ENCODE data around the gene NF2.

The NF2 gene

DNA sequence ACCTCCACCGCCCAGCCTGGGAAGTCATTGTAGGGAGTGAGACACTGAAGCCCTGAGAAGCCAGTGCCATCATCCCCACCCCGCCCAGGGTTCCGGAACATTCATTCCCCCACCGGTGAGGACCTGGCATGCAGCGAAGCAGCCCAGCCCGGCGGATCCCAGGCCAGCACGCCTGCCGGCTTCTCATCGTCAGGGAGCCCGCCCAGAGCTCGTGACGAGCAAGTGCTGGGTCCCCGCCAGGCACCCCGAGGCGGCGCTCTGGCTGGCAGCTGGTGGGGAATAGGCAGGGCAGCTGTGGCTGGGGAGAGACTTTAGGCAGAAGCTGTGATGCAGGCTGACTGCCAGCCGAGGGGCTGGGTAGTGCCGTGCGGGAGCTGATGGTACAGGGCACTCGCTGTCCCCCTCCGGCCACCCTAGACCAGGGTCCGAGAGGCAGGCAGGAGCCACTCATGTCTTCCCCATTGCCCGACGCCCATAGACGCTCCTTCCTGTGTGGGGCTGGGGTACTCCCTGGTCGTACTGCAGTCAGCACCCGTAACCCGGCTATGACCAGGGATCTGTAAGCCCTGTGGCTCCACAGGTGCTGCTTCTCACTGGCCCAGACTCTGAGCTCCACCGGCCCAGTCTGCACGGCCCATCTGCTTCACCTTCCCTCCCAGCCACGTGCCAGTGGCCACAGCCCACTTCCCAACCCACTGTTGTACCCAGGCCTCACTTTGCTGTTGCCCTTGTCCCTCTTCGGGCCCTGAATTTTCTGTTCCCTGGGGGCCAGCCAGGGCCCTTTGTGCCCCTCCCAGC lies 91.9 kb downstream of the NF2 start:
- CTCF ChIA-PET = interaction anchor here (2.3 kb wide), 1 partner anchor 10 kb away, joined by 5 read pairs; no protein-coding TSS in a partner anchor
- DNase-seq (ENCODE audit: extremely low spot score) = no peak
- POLR2A ChIA-PET = no interaction called here
- TF ChIP-seq FOXM1 (IDR thresholded peaks at IDR 0.05; ENCODE audit: borderline replicate concordance) (no peak), SUZ12 (IDR thresholded peaks at IDR 0.05) (no peak), LEF1 (IDR thresholded peaks at IDR 0.05; ENCODE audit: borderline replicate concordance) (no peak), ELF4 (IDR thresholded peaks at IDR 0.05) (no peak), HDGF (IDR thresholded peaks at IDR 0.05; ENCODE audit: borderline replicate concordance) (no peak), CTBP1 (IDR thresholded peaks at IDR 0.05; ENCODE audit: borderline replicate concordance) (no peak), TARDBP (IDR thresholded peaks at IDR 0.05) (no peak), BHLHE40 (IDR thresholded peaks at IDR 0.05; ENCODE audit: borderline replicate concordance) (no peak), FOXK2 (IDR thresholded peaks at IDR 0.05) (no peak)

DNA sequence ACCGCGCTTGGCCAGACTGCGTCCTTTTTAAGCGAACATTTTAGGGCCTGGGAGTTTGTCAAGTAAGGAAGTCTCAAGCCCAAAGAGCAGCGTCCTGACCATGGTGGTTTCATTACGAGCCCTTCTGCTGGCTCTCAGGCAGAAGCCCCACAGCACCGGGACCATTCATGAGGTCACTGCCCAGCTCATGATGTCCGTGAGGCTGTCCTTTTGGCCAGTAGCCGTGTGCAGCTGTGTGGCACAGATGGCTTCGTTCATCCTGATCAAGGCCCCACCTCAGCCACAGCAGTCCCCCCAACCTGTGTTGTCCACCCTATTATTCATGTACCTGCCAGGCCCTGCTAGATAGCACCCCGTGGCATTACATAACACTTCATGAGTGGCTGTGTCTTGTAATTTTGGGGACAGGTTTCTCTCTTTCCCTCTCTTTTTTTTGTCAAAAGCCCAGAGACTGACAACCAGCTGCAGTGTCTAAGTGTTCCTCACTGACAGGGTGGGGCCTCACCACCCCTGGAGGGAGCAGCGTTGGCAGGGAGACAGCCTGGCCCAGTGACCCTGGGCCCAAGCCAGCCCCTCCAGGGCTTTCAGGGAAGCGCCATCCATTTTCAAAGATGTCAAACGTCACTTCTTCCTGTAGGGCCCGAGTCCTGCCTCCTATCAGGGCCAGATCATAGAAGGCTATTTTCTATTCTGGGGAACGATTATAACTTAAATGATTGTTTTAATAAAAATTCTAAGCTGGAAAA lies 94.6 kb downstream of the NF2 start:
- DNase-seq (ENCODE audit: extremely low spot score) = no peak
- no peak for TF ChIP-seq SP1 (IDR thresholded peaks at IDR 0.05)
- CTCF ChIA-PET = interaction anchor here (1.6 kb wide), 1 partner anchor 8 kb away, joined by 9 read pairs; no protein-coding TSS in a partner anchor
- POLR2A ChIA-PET = no interaction called here

DNA sequence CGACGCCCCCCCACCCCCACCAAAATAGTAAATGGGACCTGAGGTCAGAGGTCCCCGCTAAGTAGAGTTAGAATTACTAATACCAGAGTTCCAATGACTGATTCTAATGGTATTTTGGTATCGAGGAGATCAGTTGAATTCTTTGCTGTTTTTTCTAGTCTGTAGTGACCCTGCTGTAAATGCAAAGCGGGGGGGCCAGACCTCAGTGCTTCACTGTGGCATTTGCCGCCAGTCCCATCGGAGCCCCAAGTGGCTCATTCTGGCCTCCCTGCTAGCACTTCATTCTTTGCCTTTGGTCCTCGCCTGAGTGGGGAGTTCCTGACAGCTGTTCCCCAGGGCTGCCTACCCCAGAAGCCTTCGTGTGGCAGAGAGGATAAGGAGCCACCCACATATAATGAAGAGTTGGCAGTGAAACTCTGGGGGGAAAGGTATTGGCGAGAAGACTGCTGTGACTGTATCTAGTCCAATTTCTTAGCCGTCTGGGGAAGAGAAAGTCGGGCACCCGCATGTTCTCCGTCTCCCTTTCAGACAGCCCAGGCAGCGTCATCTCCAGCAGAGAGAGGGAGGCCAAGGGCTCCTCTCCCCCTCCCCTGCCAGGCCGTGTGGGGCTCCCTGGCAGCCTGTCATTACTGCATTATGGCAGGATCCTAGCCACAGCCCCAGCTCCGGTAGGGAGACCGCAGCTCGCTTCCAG lies 96.9 kb downstream of the NF2 start:
- DNase-seq (ENCODE audit: extremely low spot score) = no peak
- ChIA-PET POLR2A (interaction anchor here (1.1 kb wide), 1 partner anchor 11 kb away, joined by 3 read pairs; no protein-coding TSS in a partner anchor), CTCF (interaction anchor here (2.7 kb wide), 1 partner anchor 11 kb away, joined by 14 read pairs; no protein-coding TSS in a partner anchor)
- no peak for TF ChIP-seq CTBP1 (IDR thresholded peaks at IDR 0.05; ENCODE audit: borderline replicate concordance)

DNA sequence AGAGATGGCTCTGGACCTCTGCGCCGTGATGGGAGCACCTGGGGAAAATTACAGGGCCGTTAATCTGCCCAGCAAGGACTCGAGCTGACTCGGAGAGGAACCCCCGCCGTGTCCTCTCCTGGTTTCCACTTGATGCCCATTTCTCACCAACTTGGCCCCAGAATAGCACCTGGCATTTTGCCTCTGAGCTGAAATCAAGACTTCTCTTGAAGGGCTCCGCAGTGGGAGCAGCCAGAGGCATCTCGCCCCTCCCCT lies 97.4 kb downstream of the NF2 start:
- ChIA-PET POLR2A (interaction anchor here (1.1 kb wide), 1 partner anchor 11 kb away, joined by 3 read pairs; no protein-coding TSS in a partner anchor), CTCF (interaction anchor here (2.7 kb wide), 1 partner anchor 12 kb away, joined by 14 read pairs; no protein-coding TSS in a partner anchor)
- DNase-seq (ENCODE audit: extremely low spot score) = no peak
- TF ChIP-seq FOXK2 (IDR thresholded peaks at IDR 0.05) = no peak
- no peak for TF ChIP-seq NFRKB (IDR thresholded peaks at IDR 0.05)
- TF ChIP-seq L3MBTL2 (conservative IDR thresholded peaks at IDR 0.05) = no peak
- TF ChIP-seq FOXA1 (IDR thresholded peaks at IDR 0.05) = no peak
- TF ChIP-seq SP1 (IDR thresholded peaks at IDR 0.05) = no peak

DNA sequence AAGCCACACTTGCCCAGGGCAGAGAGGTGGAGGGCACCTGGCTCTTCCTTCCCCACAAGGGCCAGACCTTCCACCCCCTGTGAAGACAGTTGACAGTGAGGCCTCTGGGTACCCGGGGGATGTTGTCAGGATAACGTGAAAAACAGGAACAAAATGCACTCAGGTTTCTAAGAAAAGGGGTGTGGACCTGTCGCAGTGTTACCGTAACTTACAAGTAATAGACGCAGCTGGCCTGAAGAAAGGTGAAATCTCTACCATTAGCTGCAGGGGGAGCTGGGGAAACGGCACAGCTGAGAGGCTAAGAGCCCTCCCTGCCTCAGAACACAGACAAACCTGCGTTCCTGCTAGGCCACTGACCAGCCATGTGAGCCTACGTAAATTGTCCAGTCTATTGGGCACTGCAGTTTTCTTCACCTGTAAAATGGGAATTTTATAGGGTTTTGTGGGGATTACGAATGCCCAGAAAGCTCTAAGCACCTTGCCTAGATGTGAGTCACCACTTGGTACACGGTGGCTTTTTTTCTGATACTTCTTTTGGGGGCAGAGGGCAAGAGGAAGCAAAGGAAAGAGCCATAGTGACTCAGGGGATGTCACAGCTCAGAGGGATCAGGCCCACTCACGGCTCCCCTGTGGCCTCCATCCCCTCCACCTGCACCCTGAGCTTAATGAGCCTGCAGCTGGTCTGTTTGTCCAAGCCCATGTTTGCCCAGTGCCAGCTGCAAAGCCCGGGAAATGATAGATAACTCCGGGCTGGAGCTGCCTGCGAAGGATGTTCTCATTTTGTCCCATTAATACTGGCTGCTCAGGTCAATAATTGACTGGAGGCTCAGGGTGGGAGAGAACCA lies 97.9 kb downstream of the NF2 start:
- POLR2A ChIA-PET = interaction anchor here (0.6 to 1.1 kb wide), 2 partner anchors 12 to 172 kb away, joined by 3 to 5 read pairs; no protein-coding TSS in a partner anchor
- CTCF ChIA-PET = interaction anchor here (0.6 to 2.7 kb wide), 2 partner anchors 12 to 363 kb away, joined by 3 to 14 read pairs; no protein-coding TSS in a partner anchor
- DNase-seq (ENCODE audit: extremely low spot score) = peak; percentile 54
- TF ChIP-seq L3MBTL2 (conservative IDR thresholded peaks at IDR 0.05) (no peak), LEF1 (IDR thresholded peaks at IDR 0.05; ENCODE audit: borderline replicate concordance) (no peak), ZNF384 (IDR thresholded peaks at IDR 0.05) (no peak), ARNT (IDR thresholded peaks at IDR 0.05) (no peak), SUZ12 (IDR thresholded peaks at IDR 0.05) (no peak), FOXK2 (IDR thresholded peaks at IDR 0.05) (no peak), FOXA1 (IDR thresholded peaks at IDR 0.05) (no peak), TARDBP (IDR thresholded peaks at IDR 0.05) (no peak), ELF4 (IDR thresholded peaks at IDR 0.05) (no peak), FOXM1 (IDR thresholded peaks at IDR 0.05; ENCODE audit: borderline replicate concordance) (no peak)
- TF ChIP-seq, protein P1, sequence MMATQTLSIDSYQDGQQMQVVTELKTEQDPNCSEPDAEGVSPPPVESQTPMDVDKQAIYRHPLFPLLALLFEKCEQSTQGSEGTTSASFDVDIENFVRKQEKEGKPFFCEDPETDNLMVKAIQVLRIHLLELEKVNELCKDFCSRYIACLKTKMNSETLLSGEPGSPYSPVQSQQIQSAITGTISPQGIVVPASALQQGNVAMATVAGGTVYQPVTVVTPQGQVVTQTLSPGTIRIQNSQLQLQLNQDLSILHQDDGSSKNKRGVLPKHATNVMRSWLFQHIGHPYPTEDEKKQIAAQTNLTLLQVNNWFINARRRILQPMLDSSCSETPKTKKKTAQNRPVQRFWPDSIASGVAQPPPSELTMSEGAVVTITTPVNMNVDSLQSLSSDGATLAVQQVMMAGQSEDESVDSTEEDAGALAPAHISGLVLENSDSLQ (IDR thresholded peaks at IDR 0.05) = no peak

DNA sequence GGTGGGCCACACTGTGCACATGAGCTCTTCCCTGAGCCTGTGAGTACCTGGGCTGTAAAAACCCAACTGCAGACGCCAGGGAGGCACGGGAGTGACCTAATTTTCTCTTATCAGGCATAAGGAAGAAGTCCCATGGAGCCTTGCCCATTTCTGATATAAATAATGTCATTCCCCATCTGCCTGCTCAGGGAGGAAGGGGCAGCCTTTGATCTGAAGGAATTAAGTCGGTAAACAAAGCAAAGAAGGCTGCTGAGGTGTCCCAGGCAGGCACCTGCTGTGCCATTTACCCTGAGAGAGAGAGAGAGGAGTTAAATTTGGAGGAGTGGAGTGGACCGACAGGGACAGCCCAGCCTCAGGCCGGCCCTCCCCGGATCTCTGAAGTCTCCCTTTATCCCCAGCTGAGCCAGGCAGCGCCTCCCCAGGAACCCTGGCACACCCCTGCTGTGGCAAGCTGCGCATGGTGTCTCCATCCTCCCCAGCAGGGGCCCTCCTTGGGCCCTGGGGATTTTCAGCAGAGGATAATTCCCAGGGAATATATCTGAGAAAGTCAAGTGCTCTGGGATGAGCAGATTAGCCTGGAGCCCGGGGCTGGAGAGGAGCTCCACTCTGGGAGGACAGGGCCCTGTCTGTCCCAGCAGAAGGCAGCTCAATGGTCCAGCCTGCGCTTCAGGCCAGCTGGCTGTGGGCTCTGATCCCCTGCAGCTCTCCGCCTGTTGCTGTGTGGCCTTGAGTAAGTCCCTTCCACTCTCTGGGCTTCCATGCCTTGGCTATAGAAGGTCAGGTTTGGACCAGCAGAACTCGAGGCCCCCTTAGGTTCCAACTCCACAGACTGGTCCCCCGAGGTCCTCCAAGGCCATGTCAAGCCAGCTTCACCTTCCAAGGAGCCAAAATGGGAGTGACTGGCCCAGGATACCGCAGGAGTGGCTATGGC lies 98.8 kb downstream of the NF2 start:
- no peak for DNase-seq (ENCODE audit: extremely low spot score)
- ChIA-PET CTCF (interaction anchor here (0.6 to 2.7 kb wide), 3 partner anchors 13 to 362 kb away, joined by 3 to 14 read pairs (median 6); no protein-coding TSS in a partner anchor), POLR2A (interaction anchor here (0.6 kb wide), 1 partner anchor 172 kb away, joined by 5 read pairs; no protein-coding TSS in a partner anchor)
- TF ChIP-seq FOXK2 (IDR thresholded peaks at IDR 0.05) = no peak
- TF ChIP-seq ZNF384 (IDR thresholded peaks at IDR 0.05) = no peak
- no peak for TF ChIP-seq BHLHE40 (IDR thresholded peaks at IDR 0.05; ENCODE audit: borderline replicate concordance)
- TF ChIP-seq HDGF (IDR thresholded peaks at IDR 0.05; ENCODE audit: borderline replicate concordance) = no peak
- TF ChIP-seq, protein P1 (IDR thresholded peaks at IDR 0.05) = no peak

All from HEK293T (cell line).